RPMI7951 (cell line): ENCODE results near the gene GRSF1. TPM values are rescaled to one million over a fixed set of nuclear protein-coding genes. Genes with fewer than 3 reads are reported as not detected.
"Not testable (repeated sequence)": the region's sequence is repeated elsewhere in the genome, so short reads cannot be mapped to it uniquely, and the experiment has no call there.

Source experiments
- DNase-seq: peaks from one replicate; pipeline ENCODE4 v3.0.0-alpha.2; 2012; ENCODE audit warnings: low read depth
- total RNA-seq: library from RNA; depleted of rRNA; stranded (reverse); fragments of >200 nt; shearing (Covaris generic); gene quantifications from 2 replicates; pipeline ENCODE4 v1.2.3, GENCODE V29; 2014; rRNA removed

The GRSF1 gene
- total RNA-seq: 82.0 and 94.3 TPM in 2 replicates

- peak; percentile 85 for DNase-seq
These were observed at the start of gene GRSF1 for GRCh38 chr4:70839589-70840093. GRSF1 (minus strand) TSS chr4:70839890; CDS start chr4:70839827, 63 bp downstream.

- no peak for DNase-seq
These were observed 45.5 kb upstream of the GRSF1 start for GRCh38 chr4:70885174-70885573.

GRCh38 chr4:70880739-70881138, 41.0 kb upstream of the GRSF1 start:
- no peak for DNase-seq

GRCh38 chr4:70877556-70877955, 37.9 kb upstream of the GRSF1 start:
- no peak for DNase-seq

GRCh38 chr4:70874268-70875156, 34.8 kb upstream of the GRSF1 start:
- no peak for DNase-seq

- no peak for DNase-seq
These were observed 33.5 kb upstream of the GRSF1 start for GRCh38 chr4:70873216-70873615.

GRCh38 chr4:70868778-70869177, 29.1 kb upstream of the GRSF1 start:
- DNase-seq: no peak

- no peak for DNase-seq
These were observed 23.6 kb upstream of the GRSF1 start for GRCh38 chr4:70863099-70863790.

- DNase-seq: no peak
These were observed 19.4 kb upstream of the GRSF1 start for GRCh38 chr4:70859066-70859465.

GRCh38 chr4:70858454-70858853, 18.8 kb upstream of the GRSF1 start:
- DNase-seq: no peak

- no peak for DNase-seq
These were observed 15.8 kb upstream of the GRSF1 start for GRCh38 chr4:70855464-70855863.

- DNase-seq: no peak
These were observed 9.6 kb upstream of the GRSF1 start for GRCh38 chr4:70849291-70849690.

GRCh38 chr4:70844180-70844579, 4.5 kb upstream of the GRSF1 start:
- no peak for DNase-seq

- DNase-seq: no peak
These were observed 3.2 kb upstream of the GRSF1 start for GRCh38 chr4:70842761-70843435.

GRCh38 chr4:70841951-70842350, 2.3 kb upstream of the GRSF1 start:
- no peak for DNase-seq

GRCh38 chr4:70841211-70841610, 1.5 kb upstream of the GRSF1 start:
- DNase-seq: no peak

GRCh38 chr4:70840631-70841030, 941 bp upstream of the GRSF1 start:
- DNase-seq: not testable (repeated sequence)

GRCh38 chr4:70840137-70840536, 447 bp upstream of the GRSF1 start:
- peak; percentile 26 for DNase-seq

GRCh38 chr4:70838666-70839588, 763 bp downstream of the GRSF1 start:
- peak; percentile 57 for DNase-seq

- DNase-seq: peak; percentile 1
These were observed 1.5 kb downstream of the GRSF1 start for GRCh38 chr4:70838204-70838603.

- DNase-seq: no peak
These were observed 3.6 kb downstream of the GRSF1 start for GRCh38 chr4:70836081-70836480.
